HepG2 (cell line): ENCODE measurements around the gene BRCA1. TPM values are rescaled to one million over a fixed set of nuclear protein-coding genes. Genes with fewer than 3 reads are reported as not detected.

Experiments used
- BHLHE40 ChIP-seq: IDR thresholded peaks from 2 replicates; pipeline ENCODE4 v1.6.1; 2011; ENCODE audit warnings: low read length, improper control_type of control experiment
- DPF2 ChIP-seq: sonication (generic); formaldehyde crosslinking; IDR thresholded peaks from 2 replicates; pipeline ENCODE4 v1.4.0; 2020; ENCODE audit warnings: mild to moderate bottlenecking, low read depth, missing genetic modification reagents, borderline replicate concordance
- KLF16 ChIP-seq, 2 experiments: sonication (generic) in 1 of 2; formaldehyde crosslinking in 1 of 2; IDR thresholded peaks; 2 replicates each; pipeline versions ENCODE4 v1.6.1 to v1.8.0; 2016 to 2023; ENCODE audit warnings: missing genetic modification reagents in 2 of 2, missing compliant biosample characterization in 1 of 2
- NFKB2 ChIP-seq: sonication (generic); formaldehyde crosslinking; IDR thresholded peaks from 2 replicates; pipeline ENCODE4 v1.4.0; 2020; ENCODE audit warnings: missing genetic modification reagents, borderline replicate concordance
- POLR2G ChIP-seq: fragments of 200-400 bp; formaldehyde crosslinking; IDR thresholded peaks from 2 replicates; pipeline ENCODE4 v1.6.1; 2018; ENCODE audit warnings: mild to moderate bottlenecking, low read depth, low read length, moderate library complexity
- REPIN1 ChIP-seq: sonication (generic); formaldehyde crosslinking; IDR thresholded peaks from 2 replicates; pipeline ENCODE4 v1.8.0; 2022; ENCODE audit warnings: missing genetic modification reagents, low read depth, mild to moderate bottlenecking, borderline replicate concordance
- SNAPC2 ChIP-seq: sonication (generic); formaldehyde crosslinking; IDR thresholded peaks from 2 replicates; pipeline ENCODE4 v1.8.1; 2022; ENCODE audit warnings: mild to moderate bottlenecking, missing genetic modification reagents
- polyA plus RNA-seq, 8 experiments: library from polyadenylated mRNA; depleted of rRNA in 3 of 8; stranded (reverse) in 7 of 8; unstranded in 1 of 8; fragments of >200 nt; fragmentation: Illumina TruSeq in 4 of 8; extraction: Trizol in 4 of 8; gene quantifications; 2 replicates each; pipeline versions ENCODE4 v1.2.1 to v1.2.3, GENCODE V29; 2011 to 2016; ENCODE audit warnings: low read depth in 4 of 8, missing spikeins in 1 of 8, mixed read lengths in 1 of 8; ENCODE audit not compliant: insufficient read depth in 1 of 8
- total RNA-seq, 5 experiments: library from RNA; depleted of rRNA; stranded (reverse); fragments of >200 nt; fragmentation: Illumina TruSeq; extraction: Trizol; gene quantifications; 2 replicates each; pipeline ENCODE4 v1.2.3, GENCODE V29; 2016; ENCODE audit warnings: low read depth in 1 of 5
- TF ChIP-seq, protein P1 (sequence below): sonication (generic); formaldehyde crosslinking; IDR thresholded peaks from 2 replicates; pipeline ENCODE4 v1.5.0; 2020; ENCODE audit warnings: mild to moderate bottlenecking, missing genetic modification reagents
- TF ChIP-seq, protein P2 (sequence below): sonication (generic); formaldehyde crosslinking; IDR thresholded peaks from 2 replicates; pipeline ENCODE4 v1.4.0; 2020; ENCODE audit warnings: missing genetic modification reagents, borderline replicate concordance
- TF ChIP-seq, protein P3 (sequence below): sonication (generic); formaldehyde crosslinking; IDR thresholded peaks from 2 replicates; pipeline ENCODE4 v1.8.1; 2023; ENCODE audit warnings: missing genetic modification reagents, mild to moderate bottlenecking, borderline replicate concordance
- TF ChIP-seq, protein P4 (sequence below): sonication (generic); formaldehyde crosslinking; IDR thresholded peaks from 2 replicates; pipeline ENCODE4 v1.4.0; 2020; ENCODE audit warnings: missing genetic modification reagents
- TF ChIP-seq, protein P5 (sequence below): sonication (generic); formaldehyde crosslinking; IDR thresholded peaks from 2 replicates; pipeline ENCODE4 v1.9.0; 2021; ENCODE audit warnings: mild to moderate bottlenecking, missing genetic modification reagents
- TF ChIP-seq, protein P6 (sequence below): sonication (generic); formaldehyde crosslinking; IDR thresholded peaks from 2 replicates; pipeline ENCODE4 v1.5.0; 2020; ENCODE audit warnings: mild to moderate bottlenecking, missing genetic modification reagents

Gene BRCA1
- total and polyA plus RNA-seq, 2 of the 13 experiments (the other 11 are each of a cell fraction or from before 2014, with no cell fraction given): 13.3 to 37.5 TPM

DNA sequence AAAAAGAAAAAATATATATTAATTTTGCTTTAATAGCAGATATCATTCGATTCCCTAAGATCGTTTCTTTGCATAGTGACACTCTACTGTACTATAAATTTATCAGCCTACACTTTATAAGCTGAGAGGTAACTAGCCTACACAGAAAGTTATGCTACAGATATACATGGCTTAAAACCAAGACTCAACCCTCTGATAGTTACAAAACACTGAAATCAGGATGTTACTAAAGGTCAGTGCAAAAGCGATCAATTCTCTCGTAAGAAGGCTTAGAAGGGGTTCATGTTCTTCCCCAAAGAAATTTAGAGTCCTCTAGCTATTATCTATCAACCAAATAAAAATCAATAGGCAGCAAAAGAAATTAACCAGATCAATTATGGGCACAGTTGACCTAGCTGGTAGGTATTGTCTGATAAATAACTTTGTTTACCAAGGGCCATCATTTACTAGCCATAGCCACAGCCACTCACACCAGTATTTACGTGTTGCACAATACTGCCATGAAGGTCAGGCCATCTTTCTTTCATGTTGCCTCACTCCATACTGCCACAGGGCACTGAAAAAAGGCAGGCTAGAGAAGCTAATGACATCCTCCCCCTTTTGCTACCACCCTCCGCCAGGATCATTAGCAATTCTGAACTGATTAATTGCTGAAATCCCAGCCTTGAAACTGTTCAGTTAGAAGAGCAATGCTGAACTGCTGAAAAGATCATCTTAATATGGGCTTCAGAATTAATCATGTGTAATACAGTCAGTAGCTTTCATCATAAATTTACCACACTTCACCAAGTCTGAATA lies 56.4 kb downstream of the BRCA1 start (continued):
- TF ChIP-seq, protein P1, sequence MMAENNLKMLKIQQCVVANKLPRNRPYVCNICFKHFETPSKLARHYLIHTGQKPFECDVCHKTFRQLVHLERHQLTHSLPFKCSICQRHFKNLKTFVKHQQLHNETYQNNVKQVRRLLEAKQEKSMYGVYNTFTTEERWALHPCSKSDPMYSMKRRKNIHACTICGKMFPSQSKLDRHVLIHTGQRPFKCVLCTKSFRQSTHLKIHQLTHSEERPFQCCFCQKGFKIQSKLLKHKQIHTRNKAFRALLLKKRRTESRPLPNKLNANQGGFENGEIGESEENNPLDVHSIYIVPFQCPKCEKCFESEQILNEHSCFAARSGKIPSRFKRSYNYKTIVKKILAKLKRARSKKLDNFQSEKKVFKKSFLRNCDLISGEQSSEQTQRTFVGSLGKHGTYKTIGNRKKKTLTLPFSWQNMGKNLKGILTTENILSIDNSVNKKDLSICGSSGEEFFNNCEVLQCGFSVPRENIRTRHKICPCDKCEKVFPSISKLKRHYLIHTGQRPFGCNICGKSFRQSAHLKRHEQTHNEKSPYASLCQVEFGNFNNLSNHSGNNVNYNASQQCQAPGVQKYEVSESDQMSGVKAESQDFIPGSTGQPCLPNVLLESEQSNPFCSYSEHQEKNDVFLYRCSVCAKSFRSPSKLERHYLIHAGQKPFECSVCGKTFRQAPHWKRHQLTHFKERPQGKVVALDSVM (CRISPR knock-in tag): peak; percentile 37; the same call in 1 of the 2 replicates
- TF ChIP-seq, protein P2, sequence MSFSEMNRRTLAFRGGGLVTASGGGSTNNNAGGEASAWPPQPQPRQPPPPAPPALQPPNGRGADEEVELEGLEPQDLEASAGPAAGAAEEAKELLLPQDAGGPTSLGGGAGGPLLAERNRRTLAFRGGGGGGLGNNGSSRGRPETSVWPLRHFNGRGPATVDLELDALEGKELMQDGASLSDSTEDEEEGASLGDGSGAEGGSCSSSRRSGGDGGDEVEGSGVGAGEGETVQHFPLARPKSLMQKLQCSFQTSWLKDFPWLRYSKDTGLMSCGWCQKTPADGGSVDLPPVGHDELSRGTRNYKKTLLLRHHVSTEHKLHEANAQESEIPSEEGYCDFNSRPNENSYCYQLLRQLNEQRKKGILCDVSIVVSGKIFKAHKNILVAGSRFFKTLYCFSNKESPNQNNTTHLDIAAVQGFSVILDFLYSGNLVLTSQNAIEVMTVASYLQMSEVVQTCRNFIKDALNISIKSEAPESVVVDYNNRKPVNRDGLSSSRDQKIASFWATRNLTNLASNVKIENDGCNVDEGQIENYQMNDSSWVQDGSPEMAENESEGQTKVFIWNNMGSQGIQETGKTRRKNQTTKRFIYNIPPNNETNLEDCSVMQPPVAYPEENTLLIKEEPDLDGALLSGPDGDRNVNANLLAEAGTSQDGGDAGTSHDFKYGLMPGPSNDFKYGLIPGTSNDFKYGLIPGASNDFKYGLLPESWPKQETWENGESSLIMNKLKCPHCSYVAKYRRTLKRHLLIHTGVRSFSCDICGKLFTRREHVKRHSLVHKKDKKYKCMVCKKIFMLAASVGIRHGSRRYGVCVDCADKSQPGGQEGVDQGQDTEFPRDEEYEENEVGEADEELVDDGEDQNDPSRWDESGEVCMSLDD (CRISPR knock-in tag): peak; percentile 39; the same call in 1 of the 2 replicates
- TF ChIP-seq, protein P3, sequence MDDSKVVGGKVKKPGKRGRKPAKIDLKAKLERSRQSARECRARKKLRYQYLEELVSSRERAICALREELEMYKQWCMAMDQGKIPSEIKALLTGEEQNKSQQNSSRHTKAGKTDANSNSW: no peak
- TF ChIP-seq DPF2 (CRISPR knock-in tag) (peak; percentile 86), SNAPC2 (CRISPR knock-in tag) (no peak), REPIN1 (CRISPR knock-in tag) (peak; percentile 92; the same call in 1 of the 2 replicates), POLR2G (no peak), KLF16 (CRISPR knock-in tag; IDR thresholded peaks at IDR 0.05) (peak in 1 of 2 experiments; percentile 88; a peak in 2 of 4 replicates), BHLHE40 (peak; percentile 60), NFKB2 (CRISPR knock-in tag) (no peak)
- TF ChIP-seq, protein P4, sequence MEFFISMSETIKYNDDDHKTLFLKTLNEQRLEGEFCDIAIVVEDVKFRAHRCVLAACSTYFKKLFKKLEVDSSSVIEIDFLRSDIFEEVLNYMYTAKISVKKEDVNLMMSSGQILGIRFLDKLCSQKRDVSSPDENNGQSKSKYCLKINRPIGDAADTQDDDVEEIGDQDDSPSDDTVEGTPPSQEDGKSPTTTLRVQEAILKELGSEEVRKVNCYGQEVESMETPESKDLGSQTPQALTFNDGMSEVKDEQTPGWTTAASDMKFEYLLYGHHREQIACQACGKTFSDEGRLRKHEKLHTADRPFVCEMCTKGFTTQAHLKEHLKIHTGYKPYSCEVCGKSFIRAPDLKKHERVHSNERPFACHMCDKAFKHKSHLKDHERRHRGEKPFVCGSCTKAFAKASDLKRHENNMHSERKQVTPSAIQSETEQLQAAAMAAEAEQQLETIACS (CRISPR knock-in tag): no peak
- TF ChIP-seq, protein P5, sequence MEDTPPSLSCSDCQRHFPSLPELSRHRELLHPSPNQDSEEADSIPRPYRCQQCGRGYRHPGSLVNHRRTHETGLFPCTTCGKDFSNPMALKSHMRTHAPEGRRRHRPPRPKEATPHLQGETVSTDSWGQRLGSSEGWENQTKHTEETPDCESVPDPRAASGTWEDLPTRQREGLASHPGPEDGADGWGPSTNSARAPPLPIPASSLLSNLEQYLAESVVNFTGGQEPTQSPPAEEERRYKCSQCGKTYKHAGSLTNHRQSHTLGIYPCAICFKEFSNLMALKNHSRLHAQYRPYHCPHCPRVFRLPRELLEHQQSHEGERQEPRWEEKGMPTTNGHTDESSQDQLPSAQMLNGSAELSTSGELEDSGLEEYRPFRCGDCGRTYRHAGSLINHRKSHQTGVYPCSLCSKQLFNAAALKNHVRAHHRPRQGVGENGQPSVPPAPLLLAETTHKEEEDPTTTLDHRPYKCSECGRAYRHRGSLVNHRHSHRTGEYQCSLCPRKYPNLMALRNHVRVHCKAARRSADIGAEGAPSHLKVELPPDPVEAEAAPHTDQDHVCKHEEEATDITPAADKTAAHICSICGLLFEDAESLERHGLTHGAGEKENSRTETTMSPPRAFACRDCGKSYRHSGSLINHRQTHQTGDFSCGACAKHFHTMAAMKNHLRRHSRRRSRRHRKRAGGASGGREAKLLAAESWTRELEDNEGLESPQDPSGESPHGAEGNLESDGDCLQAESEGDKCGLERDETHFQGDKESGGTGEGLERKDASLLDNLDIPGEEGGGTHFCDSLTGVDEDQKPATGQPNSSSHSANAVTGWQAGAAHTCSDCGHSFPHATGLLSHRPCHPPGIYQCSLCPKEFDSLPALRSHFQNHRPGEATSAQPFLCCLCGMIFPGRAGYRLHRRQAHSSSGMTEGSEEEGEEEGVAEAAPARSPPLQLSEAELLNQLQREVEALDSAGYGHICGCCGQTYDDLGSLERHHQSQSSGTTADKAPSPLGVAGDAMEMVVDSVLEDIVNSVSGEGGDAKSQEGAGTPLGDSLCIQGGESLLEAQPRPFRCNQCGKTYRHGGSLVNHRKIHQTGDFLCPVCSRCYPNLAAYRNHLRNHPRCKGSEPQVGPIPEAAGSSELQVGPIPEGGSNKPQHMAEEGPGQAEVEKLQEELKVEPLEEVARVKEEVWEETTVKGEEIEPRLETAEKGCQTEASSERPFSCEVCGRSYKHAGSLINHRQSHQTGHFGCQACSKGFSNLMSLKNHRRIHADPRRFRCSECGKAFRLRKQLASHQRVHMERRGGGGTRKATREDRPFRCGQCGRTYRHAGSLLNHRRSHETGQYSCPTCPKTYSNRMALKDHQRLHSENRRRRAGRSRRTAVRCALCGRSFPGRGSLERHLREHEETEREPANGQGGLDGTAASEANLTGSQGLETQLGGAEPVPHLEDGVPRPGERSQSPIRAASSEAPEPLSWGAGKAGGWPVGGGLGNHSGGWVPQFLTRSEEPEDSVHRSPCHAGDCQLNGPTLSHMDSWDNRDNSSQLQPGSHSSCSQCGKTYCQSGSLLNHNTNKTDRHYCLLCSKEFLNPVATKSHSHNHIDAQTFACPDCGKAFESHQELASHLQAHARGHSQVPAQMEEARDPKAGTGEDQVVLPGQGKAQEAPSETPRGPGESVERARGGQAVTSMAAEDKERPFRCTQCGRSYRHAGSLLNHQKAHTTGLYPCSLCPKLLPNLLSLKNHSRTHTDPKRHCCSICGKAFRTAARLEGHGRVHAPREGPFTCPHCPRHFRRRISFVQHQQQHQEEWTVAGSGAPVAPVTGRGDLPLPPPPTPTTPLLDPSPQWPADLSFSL (CRISPR knock-in tag): no peak
- TF ChIP-seq, protein P6, sequence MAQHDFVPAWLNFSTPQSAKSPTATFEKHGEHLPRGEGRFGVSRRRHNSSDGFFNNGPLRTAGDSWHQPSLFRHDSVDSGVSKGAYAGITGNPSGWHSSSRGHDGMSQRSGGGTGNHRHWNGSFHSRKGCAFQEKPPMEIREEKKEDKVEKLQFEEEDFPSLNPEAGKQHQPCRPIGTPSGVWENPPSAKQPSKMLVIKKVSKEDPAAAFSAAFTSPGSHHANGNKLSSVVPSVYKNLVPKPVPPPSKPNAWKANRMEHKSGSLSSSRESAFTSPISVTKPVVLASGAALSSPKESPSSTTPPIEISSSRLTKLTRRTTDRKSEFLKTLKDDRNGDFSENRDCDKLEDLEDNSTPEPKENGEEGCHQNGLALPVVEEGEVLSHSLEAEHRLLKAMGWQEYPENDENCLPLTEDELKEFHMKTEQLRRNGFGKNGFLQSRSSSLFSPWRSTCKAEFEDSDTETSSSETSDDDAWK (CRISPR knock-in tag): no peak
